HT-29 (cell line): ENCODE data around the gene SERPINE2. TPM values are rescaled to one million over a fixed set of nuclear protein-coding genes. Genes with fewer than 3 reads are reported as not detected.

Source experiments
- DNase-seq: peaks from one replicate; pipeline ENCODE4 v3.0.0-alpha.2; 2015; ENCODE audit warnings: low spot score
- total RNA-seq: library from RNA; depleted of rRNA; stranded (reverse); fragments of >200 nt; shearing (Covaris generic); gene quantifications from 2 replicates; pipeline ENCODE4 v1.2.3, GENCODE V29; 2014

The SERPINE2 gene
- total RNA-seq, 1 experiment from 2014 or later: 5.6 TPM

- no peak for DNase-seq
Observed at GRCh38 chr2:224046752-224047151, 7.7 kb upstream of the SERPINE2 start.

GRCh38 chr2:224042191-224042696, 3.2 kb upstream of the SERPINE2 start:
- no peak for DNase-seq

GRCh38 chr2:224041554-224041953, 2.5 kb upstream of the SERPINE2 start:
- no peak for DNase-seq

DNA sequence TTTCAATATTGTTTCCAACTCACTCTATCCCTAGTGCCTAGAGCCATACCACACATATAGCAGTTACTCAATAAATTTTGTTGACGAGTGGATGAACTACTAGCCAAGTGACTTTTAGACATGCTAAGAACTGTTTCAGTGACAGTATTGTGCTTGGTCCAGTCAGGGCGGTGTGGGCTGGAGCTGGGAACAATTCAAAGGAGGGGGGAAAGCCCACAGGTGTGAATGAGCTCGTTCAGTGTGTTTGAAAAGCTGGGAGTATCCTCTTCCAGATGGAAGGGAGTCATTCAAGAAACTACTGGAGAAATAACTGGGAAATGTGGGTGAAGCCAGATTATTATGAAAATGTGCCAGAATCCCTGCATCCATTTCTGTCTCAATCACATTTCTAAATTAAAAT, 1.7 kb upstream of the SERPINE2 start:
- no peak for DNase-seq

DNA sequence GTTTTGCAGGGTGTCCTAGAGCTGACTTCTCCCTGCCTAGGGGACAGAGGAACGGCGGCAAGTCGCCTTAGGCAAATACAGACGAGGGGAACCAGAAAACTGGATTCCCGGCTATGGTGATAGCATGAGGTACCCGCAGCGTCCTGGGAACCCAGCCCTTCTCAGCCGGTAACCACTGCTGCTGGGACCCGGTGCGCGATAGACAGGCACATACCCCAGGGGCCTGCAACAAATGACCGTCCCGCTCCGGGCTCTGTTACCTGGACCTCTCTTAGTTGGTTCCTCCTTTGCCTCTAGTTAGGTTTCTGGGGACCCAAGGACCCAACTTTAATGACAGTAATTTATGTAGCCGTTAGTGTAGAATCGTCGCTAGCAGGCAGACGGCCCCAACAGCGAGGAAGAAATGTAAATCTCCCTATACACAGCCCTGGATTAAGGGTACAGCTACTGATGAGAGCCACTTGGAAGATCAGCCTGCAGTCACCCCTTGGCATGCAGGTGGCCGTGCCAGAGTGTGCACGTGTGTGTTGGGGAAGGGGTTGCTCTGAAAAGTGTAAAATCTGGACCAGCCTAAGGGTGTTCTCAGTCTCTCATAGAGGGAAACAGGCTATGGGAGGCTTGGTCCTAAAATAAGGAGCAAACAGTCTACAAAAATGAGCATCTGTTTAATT, 819 bp upstream of the SERPINE2 start:
- peak; percentile 31 for DNase-seq

DNA sequence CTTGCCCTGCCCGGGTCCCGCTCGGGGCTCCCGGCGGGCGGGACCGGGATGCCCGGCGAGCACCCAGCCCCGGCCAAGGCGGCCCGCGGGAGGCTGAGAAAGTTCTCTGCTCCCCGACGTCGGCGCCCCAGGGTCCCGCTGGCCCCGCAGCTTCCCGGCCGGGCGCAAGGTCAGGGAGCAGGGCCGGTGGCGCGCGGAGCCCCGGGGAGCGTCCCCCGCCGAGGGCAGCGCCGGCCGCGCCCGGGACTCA, 331 bp downstream of the SERPINE2 start:
- DNase-seq: no peak

- peak; percentile 57 for DNase-seq
Observed at GRCh38 chr2:224038049-224038829, 847 bp downstream of the SERPINE2 start.

- no peak for DNase-seq
Observed at GRCh38 chr2:224036731-224037361, 2.2 kb downstream of the SERPINE2 start.

- no peak for DNase-seq
Observed at GRCh38 chr2:224034017-224034416, 5.1 kb downstream of the SERPINE2 start.

DNA sequence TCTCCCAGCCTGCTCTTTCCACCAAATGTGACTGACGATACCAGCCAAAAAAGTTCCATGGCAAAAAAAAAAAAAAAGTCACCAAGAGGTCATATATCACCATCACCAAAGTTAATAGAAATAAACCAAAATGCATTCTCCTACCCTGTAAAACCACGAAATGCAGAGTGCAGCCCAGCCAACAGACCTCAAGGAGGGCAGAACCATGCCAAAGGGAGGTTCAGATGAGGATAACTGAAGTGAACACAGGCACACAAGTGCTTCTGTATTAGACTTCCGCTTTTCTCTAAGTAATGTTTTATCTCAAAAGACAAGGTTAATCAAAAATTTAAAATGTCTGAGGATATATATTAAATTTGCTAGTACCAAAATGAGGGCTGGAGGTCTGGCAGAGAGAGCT, 5.5 kb downstream of the SERPINE2 start:
- DNase-seq: no peak

DNA sequence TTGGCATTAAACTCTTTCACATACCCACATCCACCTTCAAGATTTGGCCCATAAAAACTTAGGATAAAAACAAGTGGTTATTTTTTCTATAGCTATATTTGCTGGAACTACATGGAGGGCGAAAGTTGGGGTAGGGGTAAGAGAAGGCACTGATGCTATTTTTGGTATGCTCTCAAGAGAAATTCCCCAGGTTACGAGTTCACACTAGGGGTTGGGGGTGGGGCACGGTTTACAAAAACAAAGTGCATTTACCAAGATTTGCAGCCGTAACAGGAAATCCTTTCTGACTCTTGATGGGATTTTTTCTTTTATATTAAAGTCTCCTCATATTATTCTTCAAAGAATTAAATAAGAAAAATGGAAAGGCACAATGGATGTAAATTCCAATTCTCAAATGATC, 6.8 kb downstream of the SERPINE2 start:
- no peak for DNase-seq

DNA sequence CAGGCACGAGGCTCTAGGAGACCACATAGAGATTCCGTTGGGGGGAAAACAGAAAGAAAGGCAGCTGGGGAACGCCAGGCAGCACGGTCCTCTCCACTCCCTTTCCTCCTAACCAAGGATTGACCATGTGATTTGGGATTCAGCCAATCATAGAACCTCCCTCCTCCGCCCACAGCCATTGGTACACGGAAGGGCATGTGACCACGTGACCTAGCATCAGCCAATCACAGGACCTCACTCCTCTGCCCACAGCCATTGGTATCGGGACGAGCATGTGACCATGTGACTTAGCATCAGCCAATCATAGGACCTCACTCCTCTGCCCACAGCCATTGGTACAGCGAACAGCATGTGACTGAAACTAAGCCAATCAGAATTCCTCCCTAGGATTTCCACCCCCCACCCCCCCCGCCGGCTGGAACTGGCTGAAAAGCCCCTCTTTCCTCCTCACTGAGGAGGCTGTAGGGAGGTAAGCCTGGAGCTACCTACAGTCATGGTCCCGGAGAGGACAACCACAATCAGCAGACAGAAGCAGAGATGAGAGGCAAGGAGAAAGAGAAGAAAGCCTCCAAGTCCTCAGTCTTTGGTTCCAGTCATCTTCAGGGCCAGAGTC, 7.6 kb downstream of the SERPINE2 start:
- no peak for DNase-seq

DNA sequence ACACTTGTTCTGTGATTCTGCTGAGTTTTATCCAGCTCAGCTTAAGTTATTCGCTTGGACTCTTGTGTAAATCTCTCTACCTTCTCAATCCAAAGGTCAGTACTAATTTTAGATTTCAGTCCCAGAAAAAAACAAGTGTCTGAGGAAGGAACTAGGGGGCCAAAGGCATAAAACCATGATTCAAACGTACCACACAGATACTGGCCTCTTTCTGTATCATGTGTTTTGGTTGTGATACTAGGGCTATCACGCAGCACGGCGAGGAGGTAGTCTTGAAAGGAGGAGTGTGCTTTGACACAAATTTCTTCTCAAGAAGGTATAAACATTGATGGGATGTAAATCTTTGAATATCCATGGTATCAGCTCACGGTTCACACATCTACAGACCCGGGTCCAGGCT, 8.3 kb downstream of the SERPINE2 start:
- DNase-seq: no peak

GRCh38 chr2:224029876-224030275, 9.2 kb downstream of the SERPINE2 start:
- DNase-seq: no peak

DNA sequence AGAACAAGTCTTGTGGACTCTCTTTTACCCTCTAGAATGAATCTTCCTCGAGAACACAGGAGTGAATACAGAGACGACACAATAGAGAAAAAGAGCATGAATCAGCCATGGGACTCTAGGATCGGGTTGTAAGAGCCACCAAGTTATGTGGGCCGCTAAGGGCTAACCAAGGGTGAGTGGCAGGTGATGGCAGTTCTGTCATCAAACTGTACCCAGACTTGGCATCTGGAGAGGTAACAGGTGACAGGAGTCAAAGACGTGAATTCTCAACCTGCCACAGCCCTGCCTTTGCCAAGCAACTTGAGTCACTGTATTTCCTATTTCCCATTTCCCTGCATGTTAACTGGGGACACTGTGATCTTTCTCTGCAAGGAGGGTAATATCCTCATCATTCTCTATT, 11.2 kb downstream of the SERPINE2 start:
- DNase-seq: no peak

- DNase-seq: no peak
Observed at GRCh38 chr2:224027070-224027469, 12.0 kb downstream of the SERPINE2 start.

DNA sequence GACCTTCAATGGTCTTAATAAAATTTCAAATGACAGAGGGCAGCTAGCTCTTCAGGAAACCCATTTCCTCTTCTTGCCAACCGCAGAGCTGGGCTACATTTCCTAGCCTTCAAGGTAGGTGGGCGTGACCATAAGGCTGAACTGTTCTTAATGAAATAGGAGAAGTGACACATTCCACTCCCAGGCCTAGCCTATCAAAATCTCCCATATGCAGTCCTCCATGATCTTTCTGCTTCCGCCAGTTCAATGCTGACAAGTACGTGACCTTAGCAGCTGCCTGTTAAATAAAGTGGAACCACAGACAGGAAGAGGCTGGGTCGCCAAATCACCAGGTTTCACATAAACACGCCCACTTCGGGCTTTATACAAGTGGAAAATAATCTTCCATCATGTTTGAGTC, 13.2 kb downstream of the SERPINE2 start:
- no peak for DNase-seq

- no peak for DNase-seq
Observed at GRCh38 chr2:224024270-224024669, 14.8 kb downstream of the SERPINE2 start.

GRCh38 chr2:224023188-224023587, 15.9 kb downstream of the SERPINE2 start:
- peak; percentile 23 for DNase-seq

GRCh38 chr2:224022486-224022885, 16.6 kb downstream of the SERPINE2 start:
- DNase-seq: no peak

DNA sequence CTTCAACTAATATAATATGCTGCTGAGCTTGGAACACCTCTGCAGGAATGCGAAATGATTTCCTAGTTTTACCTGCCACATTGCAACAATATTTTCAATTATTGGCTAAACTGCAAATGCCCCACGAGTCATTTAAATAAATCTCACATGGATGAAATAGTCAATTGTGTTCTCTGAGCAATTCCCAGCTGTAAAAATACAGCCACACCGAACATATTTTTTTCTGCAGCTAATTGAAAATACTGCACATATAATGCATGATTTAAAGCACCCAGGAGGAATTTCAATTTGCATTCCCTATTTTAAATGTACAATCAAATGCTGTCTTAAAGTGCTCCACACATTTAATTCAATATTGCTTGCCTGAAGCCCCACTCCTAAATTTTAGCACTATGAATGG, 18.6 kb downstream of the SERPINE2 start:
- no peak for DNase-seq

GRCh38 chr2:224017957-224018356, 21.1 kb downstream of the SERPINE2 start:
- no peak for DNase-seq
